Measurements from ENCODE around the gene MECR. TPM values are rescaled to one million over a fixed set of nuclear protein-coding genes. Genes with fewer than 3 reads are reported as not detected.

The MECR gene
- total RNA-seq, 1 donor from 2014 or later = 16.9 TPM

- Histone ChIP-seq H3K27me3 (no peaks in the 10 kb centered on the region), H3K4me1 (peaks cover 5% of the 10 kb centered on the region), H3K9me3 (no peaks in the 10 kb centered on the region), H3K27ac (no peak overlapping the region), H3K4me3 (no peak overlapping the region), H3K36me3 (peaks cover 0 to 19% of the 10 kb centered on the region in 2 donors)
- intact Hi-C loops (cut with DNase I) = no loop called here
- TF ChIP-seq POLR2AphosphoS5 (IDR thresholded peaks at IDR 0.05; ENCODE audit: insufficient read depth in 1 of 2, low read depth in 1 of 2) (no peak), CTCF (IDR thresholded peaks at IDR 0.05) (no peak), POLR2A (IDR thresholded peaks at IDR 0.05) (no peak)
- no peak for DNase-seq (ENCODE audit: extremely low spot score in 2 of 2)
Measured at GRCh38 chr1:29196863-29197589, 33.7 kb downstream of the MECR start.

- Histone ChIP-seq H3K27me3 (no peaks in the 10 kb centered on the region), H3K9me3 (no peaks in the 10 kb centered on the region), H3K36me3 (peaks cover 0 to 19% of the 10 kb centered on the region in 2 donors), H3K4me3 (no peak overlapping the region), H3K27ac (no peak overlapping the region), H3K4me1 (no peaks in the 10 kb centered on the region)
- TF ChIP-seq CTCF (IDR thresholded peaks at IDR 0.05) = no peak
- no peak for TF ChIP-seq POLR2A (IDR thresholded peaks at IDR 0.05)
- no peak for TF ChIP-seq POLR2AphosphoS5 (IDR thresholded peaks at IDR 0.05; ENCODE audit: insufficient read depth in 1 of 2, low read depth in 1 of 2)
- intact Hi-C loops (cut with DNase I) = no loop called here
- DNase-seq (ENCODE audit: extremely low spot score in 2 of 2) = no peak
Measured at GRCh38 chr1:29195881-29196291, 34.8 kb downstream of the MECR start.

GRCh38 chr1:29193879-29194455, 36.8 kb downstream of the MECR start:
- no peaks in the 10 kb centered on the region for H3K4me1 ChIP-seq
- H3K27ac ChIP-seq = no peak overlapping the region
- no peaks in the 10 kb centered on the region for H3K9me3 ChIP-seq
- DNase-seq (ENCODE audit: extremely low spot score in 2 of 2) = no peak
- H3K27me3 ChIP-seq = no peaks in the 10 kb centered on the region
- TF ChIP-seq POLR2A (IDR thresholded peaks at IDR 0.05) (no peak), CTCF (IDR thresholded peaks at IDR 0.05) (no peak), POLR2AphosphoS5 (IDR thresholded peaks at IDR 0.05; ENCODE audit: insufficient read depth in 1 of 2, low read depth in 1 of 2) (no peak)
- intact Hi-C loops (cut with DNase I) = no loop called here
- no peak overlapping the region for H3K4me3 ChIP-seq
- peaks cover 0 to 15% of the 10 kb centered on the region in 2 donors for H3K36me3 ChIP-seq

- no peaks in the 10 kb centered on the region for H3K4me1 ChIP-seq
- H3K27me3 ChIP-seq = no peaks in the 10 kb centered on the region
Measured at GRCh38 chr1:29190718-29191117, 40.0 kb downstream of the MECR start.

More at GRCh38 chr1:29190718-29191117, 40.0 kb downstream of the MECR start:
- Histone ChIP-seq H3K4me3 (no peak overlapping the region), H3K9me3 (no peaks in the 10 kb centered on the region), H3K27ac (no peak overlapping the region), H3K36me3 (peaks cover 0 to 11% of the 10 kb centered on the region in 2 donors)
- TF ChIP-seq POLR2A (IDR thresholded peaks at IDR 0.05) = no peak
- no peak for TF ChIP-seq POLR2AphosphoS5 (IDR thresholded peaks at IDR 0.05; ENCODE audit: insufficient read depth in 1 of 2, low read depth in 1 of 2)
- no peak for TF ChIP-seq CTCF (IDR thresholded peaks at IDR 0.05)
- intact Hi-C loops (cut with DNase I) = no loop called here
- no peak for DNase-seq (ENCODE audit: extremely low spot score in 2 of 2)

All from vagina (tissue), 2 donors.